Ascending aorta (tissue), 2 donors: ENCODE measurements around the gene NUP160. TPM values are rescaled to one million over a fixed set of nuclear protein-coding genes. Genes with fewer than 3 reads are reported as not detected.
"Not testable (repeated sequence)": the region's sequence is repeated elsewhere in the genome, so short reads cannot be mapped to it uniquely, and the experiment has no call there.

Experiments
- DNase-seq, 2 donors: peaks; one replicate each; pipeline ENCODE4 v3.0.0-alpha.2; 2019; ENCODE audit warnings: low spot score in 2 of 2
- H3K27ac ChIP-seq, 2 donors: fragments of 200-600 bp; sonication (generic); one replicate each; pipeline ENCODE4 v1.5.1; 2016 to 2017; ENCODE audit warnings: mild to moderate bottlenecking in 1 of 2
- H3K27me3 ChIP-seq: fragments of 200-600 bp; sonication (generic); one replicate; pipeline ENCODE4 v1.5.1; 2017
- H3K36me3 ChIP-seq, 2 donors: fragments of 200-600 bp; sonication (generic); one replicate each; pipeline ENCODE4 v1.5.1; 2016
- H3K4me1 ChIP-seq, 2 donors: fragments of 200-600 bp; sonication (generic); one replicate each; pipeline ENCODE4 v1.5.1; 2016 to 2017; ENCODE audit warnings: mild to moderate bottlenecking in 1 of 2
- H3K4me3 ChIP-seq, 2 donors: fragments of 200-600 bp; sonication (generic); one replicate each; pipeline ENCODE4 v1.5.1; 2016 to 2017; ENCODE audit warnings: mild to moderate bottlenecking in 1 of 2
- H3K9me3 ChIP-seq, 2 donors: fragments of 200-600 bp; sonication (generic); one replicate each; pipeline ENCODE4 v1.5.1; 2016
- intact Hi-C: fragments of 100-400 bp; cut with DNase I; formaldehyde crosslinking; loops from one replicate; pipeline ENCODE4 v1.15.1; 2023
- total RNA-seq: library from RNA; depleted of rRNA; stranded (reverse); fragments of >200 nt; gene quantifications from one replicate; pipeline ENCODE4 v1.1.0, GENCODE V29; 2016
- TF ChIP-seq, protein P1 (sequence below), 3 experiments: fragments of 200-600 bp in 2 of 3; fragments of 450-650 bp in 1 of 3; sonication (generic) in 2 of 3; IDR thresholded peaks; one replicate each; pipeline ENCODE4 v1.5.1; 2016 to 2019; ENCODE audit warnings: antibody characterized with exemption in 3 of 3, mild to moderate bottlenecking in 1 of 3, moderate library complexity in 1 of 3

NUP160 gene
- total RNA-seq, 1 donor from 2014 or later: 14.0 TPM

DNA sequence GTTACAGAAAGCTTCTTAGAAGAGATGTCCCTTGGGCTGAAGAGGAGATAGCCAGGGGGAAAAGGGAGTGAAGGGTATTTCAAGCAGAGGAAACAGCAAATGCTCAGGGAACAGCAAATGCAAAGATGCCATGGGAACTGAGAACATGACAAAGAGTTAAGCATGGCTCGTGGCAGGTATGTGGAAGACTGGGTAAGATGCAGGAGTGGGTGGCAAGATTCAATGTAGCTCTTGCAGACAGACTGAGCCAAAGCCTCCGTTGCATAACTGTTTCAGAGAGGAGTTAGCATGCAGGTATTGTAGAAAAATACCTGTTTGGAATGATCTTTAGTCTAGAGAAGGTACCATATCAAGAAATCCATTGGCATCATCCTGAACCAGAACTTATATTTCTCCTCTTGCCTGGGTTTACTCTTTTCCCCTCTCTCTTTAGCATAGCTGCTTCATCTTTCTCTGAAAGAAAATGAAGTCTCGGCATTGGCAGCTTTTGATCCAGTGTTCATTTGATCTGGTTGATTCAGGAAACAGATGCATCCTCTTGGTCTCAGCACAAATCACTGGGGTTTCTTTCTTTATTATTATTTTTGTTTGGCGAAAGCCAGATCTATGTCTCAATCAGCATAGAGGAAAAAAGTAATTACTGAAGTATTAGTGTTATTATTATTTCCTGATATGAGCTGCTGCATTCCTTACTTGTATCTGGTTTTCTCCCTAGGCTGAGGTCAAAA is 41.7 kb upstream of the NUP160 start:
- no peaks in the 10 kb centered on the region for H3K27me3 ChIP-seq
- H3K9me3 ChIP-seq: no peaks in the 10 kb centered on the region
- H3K4me3 ChIP-seq: no peak overlapping the region
- H3K4me1 ChIP-seq: no peaks in the 10 kb centered on the region
- TF ChIP-seq, protein P1, sequence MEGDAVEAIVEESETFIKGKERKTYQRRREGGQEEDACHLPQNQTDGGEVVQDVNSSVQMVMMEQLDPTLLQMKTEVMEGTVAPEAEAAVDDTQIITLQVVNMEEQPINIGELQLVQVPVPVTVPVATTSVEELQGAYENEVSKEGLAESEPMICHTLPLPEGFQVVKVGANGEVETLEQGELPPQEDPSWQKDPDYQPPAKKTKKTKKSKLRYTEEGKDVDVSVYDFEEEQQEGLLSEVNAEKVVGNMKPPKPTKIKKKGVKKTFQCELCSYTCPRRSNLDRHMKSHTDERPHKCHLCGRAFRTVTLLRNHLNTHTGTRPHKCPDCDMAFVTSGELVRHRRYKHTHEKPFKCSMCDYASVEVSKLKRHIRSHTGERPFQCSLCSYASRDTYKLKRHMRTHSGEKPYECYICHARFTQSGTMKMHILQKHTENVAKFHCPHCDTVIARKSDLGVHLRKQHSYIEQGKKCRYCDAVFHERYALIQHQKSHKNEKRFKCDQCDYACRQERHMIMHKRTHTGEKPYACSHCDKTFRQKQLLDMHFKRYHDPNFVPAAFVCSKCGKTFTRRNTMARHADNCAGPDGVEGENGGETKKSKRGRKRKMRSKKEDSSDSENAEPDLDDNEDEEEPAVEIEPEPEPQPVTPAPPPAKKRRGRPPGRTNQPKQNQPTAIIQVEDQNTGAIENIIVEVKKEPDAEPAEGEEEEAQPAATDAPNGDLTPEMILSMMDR (IDR thresholded peaks at IDR 0.05): no peak
- no peak for DNase-seq
- H3K36me3 ChIP-seq: no peaks in the 10 kb centered on the region
- intact Hi-C loops: no loop called here
- no peak overlapping the region for H3K27ac ChIP-seq

GRCh38 chr11:47887910-47888569 is 39.9 kb upstream of the NUP160 start:
- DNase-seq: no peak
- H3K27ac ChIP-seq: no peak overlapping the region
- no peaks in the 10 kb centered on the region for H3K27me3 ChIP-seq
- H3K9me3 ChIP-seq: no peaks in the 10 kb centered on the region
- intact Hi-C loops: no loop called here
- TF ChIP-seq, protein P1 (IDR thresholded peaks at IDR 0.05): no peak
- H3K4me3 ChIP-seq: no peak overlapping the region
- H3K4me1 ChIP-seq: no peaks in the 10 kb centered on the region
- H3K36me3 ChIP-seq: no peaks in the 10 kb centered on the region

- intact Hi-C loops: no loop called here
- H3K36me3 ChIP-seq: no peaks in the 10 kb centered on the region
- no peak overlapping the region for H3K4me3 ChIP-seq
- no peaks in the 10 kb centered on the region for H3K4me1 ChIP-seq
- TF ChIP-seq, protein P1 (IDR thresholded peaks at IDR 0.05): no peak
- no peak overlapping the region for H3K27ac ChIP-seq
- DNase-seq: peak in 1 of 2 donors; percentile 68
- H3K27me3 ChIP-seq: no peaks in the 10 kb centered on the region
- H3K9me3 ChIP-seq: no peaks in the 10 kb centered on the region
Measured at GRCh38 chr11:47886096-47886495, 37.9 kb upstream of the NUP160 start.

GRCh38 chr11:47882437-47882836 is 34.3 kb upstream of the NUP160 start:
- H3K4me3 ChIP-seq, H3K27me3 ChIP-seq, H3K27ac ChIP-seq, H3K4me1 ChIP-seq, intact Hi-C loops, DNase-seq, H3K9me3 ChIP-seq, H3K36me3 ChIP-seq: not testable (repeated sequence)

DNA sequence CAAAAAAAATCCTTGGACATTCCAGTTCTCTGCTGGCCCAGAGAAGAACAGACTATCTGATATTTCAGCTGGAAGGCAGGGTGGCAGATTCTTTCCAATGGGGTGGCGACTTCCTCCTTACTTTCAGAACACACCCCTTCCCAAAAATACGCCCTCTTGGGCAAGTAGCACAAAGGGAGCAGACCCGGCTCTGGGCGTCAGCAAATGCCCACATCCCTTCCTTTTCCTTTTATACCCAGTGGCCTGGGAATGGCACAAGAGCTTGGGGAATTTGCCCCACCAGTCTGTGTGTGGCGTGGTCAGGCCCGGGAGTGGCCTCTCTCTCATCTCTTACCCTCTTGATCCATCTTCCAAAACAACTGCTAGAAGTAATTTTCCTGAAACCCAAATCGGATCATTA is 33.0 kb upstream of the NUP160 start:
- no peak for DNase-seq
- Histone ChIP-seq H3K9me3 (peaks cover 0 to 4% of the 10 kb centered on the region in 2 donors), H3K4me3 (no peak overlapping the region), H3K27me3 (no peaks in the 10 kb centered on the region), H3K36me3 (no peaks in the 10 kb centered on the region), H3K4me1 (no peaks in the 10 kb centered on the region), H3K27ac (no peak overlapping the region)
- intact Hi-C loops: no loop called here
- TF ChIP-seq, protein P1 (IDR thresholded peaks at IDR 0.05): no peak
